Naive thymus-derived CD8-positive, alpha-beta T cell (primary cell): ENCODE measurements around the gene SIDT1. TPM values are rescaled to one million over a fixed set of nuclear protein-coding genes. Genes with fewer than 3 reads are reported as not detected.

Source experiments
- ATAC-seq, 2 donors: fragments of 150-1000 bp; cut with Tn5 transposase in 1 of 2; sonication (Bioruptor Pico), chemical (Tn5 transposase) in 1 of 2; 1 replicate in 1 of 2; 2 replicates in 1 of 2; pipeline ENCODE4 v1.10.0; 2021; ENCODE audit warnings: mild to moderate bottlenecking in 2 of 2, moderate library complexity in 2 of 2
- POLR2A ChIA-PET: fragments of 350-600 bp; sonication (Branson Sonifier 250); formaldehyde crosslinking; loops from one replicate; lab custom pipeline; 2021; ENCODE audit warnings: antibody characterized with exemption; lab: Charles Lee
- DNase-seq, 10 donors: peaks; one replicate each; pipeline versions ENCODE4 v3.0.0 to v3.0.0-alpha.2; 2020 to 2022
- H3K27ac Mint-ChIP-seq, 10 donors: one replicate each; pipeline ENCODE4 v1.8.0; 2020 to 2022; ENCODE audit warnings: mild to moderate bottlenecking in 10 of 10, mixed read lengths in 10 of 10, moderate library complexity in 4 of 10, inconsistent platforms in 1 of 10
- H3K27me3 Mint-ChIP-seq, 5 donors: one replicate each; pipeline ENCODE4 v1.8.0; 2021 to 2022; ENCODE audit warnings: mixed read lengths in 5 of 5
- H3K36me3 Mint-ChIP-seq, 3 donors: one replicate each; pipeline ENCODE4 v1.8.0; 2020 to 2022; ENCODE audit warnings: mixed read lengths in 3 of 3, mild to moderate bottlenecking in 2 of 3, inconsistent platforms in 1 of 3
- H3K4me1 Mint-ChIP-seq, 4 donors: one replicate each; pipeline ENCODE4 v1.8.0; 2021 to 2022; ENCODE audit warnings: mixed read lengths in 4 of 4
- H3K4me3 Mint-ChIP-seq, 10 donors: one replicate each; pipeline ENCODE4 v1.8.0; 2020 to 2022; ENCODE audit warnings: mild to moderate bottlenecking in 10 of 10, mixed read lengths in 10 of 10, moderate library complexity in 6 of 10, inconsistent platforms in 1 of 10
- H3K9me3 Mint-ChIP-seq, 9 donors: one replicate each; pipeline ENCODE4 v1.8.0; 2020 to 2022; ENCODE audit warnings: mixed read lengths in 9 of 9, mild to moderate bottlenecking in 3 of 9, inconsistent platforms in 1 of 9, moderate library complexity in 1 of 9
- polyA plus RNA-seq, 3 donors: library from polyadenylated mRNA; unstranded; fragments of 300-500 nt; fragmentation: Illumina TruSeq; gene quantifications; one replicate each; pipeline ENCODE4 v1.2.3, GENCODE V29; 2021
- total RNA-seq, 8 experiments: library from RNA in 2 of 8; stranded (reverse) in 2 of 8; gene quantifications; one replicate each; pipeline ENCODE4 v1.2.3 and lab custom pipeline; 2021 to 2026

SIDT1 gene
- total and polyA plus RNA-seq, 5 experiments from 2014 or later = 14.1 to 74.2 (median 22.8) TPM

GRCh38 chr3:113649174-113649845 is 117.0 kb downstream of the SIDT1 start:
- DNase-seq = no peak
- Mint-ChIP-seq H3K4me1 (peaks cover 0 to 4% (median under 1%) of the 10 kb centered on the region in 4 donors), H3K27me3 (no peaks in the 10 kb centered on the region), H3K36me3 (peaks cover 10 to 33% (median 23%) of the 10 kb centered on the region in 3 donors), H3K27ac (no peak overlapping the region), H3K9me3 (peaks cover 3 to 31% (median 12%) of the 10 kb centered on the region in 9 donors), H3K4me3 (no peak overlapping the region)
- POLR2A ChIA-PET = no interaction called here
- no peak for ATAC-seq

GRCh38 chr3:113654310-113654709 is 122.0 kb downstream of the SIDT1 start:
- POLR2A ChIA-PET = no interaction called here
- no peak for DNase-seq
- Mint-ChIP-seq H3K27me3 (no peaks in the 10 kb centered on the region), H3K9me3 (peaks cover 0 to 13% (median 3%) of the 10 kb centered on the region in 9 donors), H3K4me3 (no peak overlapping the region), H3K36me3 (peaks cover 23 to 54% (median 43%) of the 10 kb centered on the region in 3 donors), H3K4me1 (peaks cover 2 to 35% (median 8%) of the 10 kb centered on the region in 4 donors), H3K27ac (no peak overlapping the region)
- no peak for ATAC-seq

- no peak for DNase-seq
- H3K4me3 Mint-ChIP-seq = no peak overlapping the region
- POLR2A ChIA-PET = no interaction called here
- no peaks in the 10 kb centered on the region for H3K27me3 Mint-ChIP-seq
- H3K9me3 Mint-ChIP-seq = peaks cover 0 to 17% (median 3%) of the 10 kb centered on the region in 9 donors
- peaks cover 2 to 40% (median 10%) of the 10 kb centered on the region in 4 donors for H3K4me1 Mint-ChIP-seq
- peak overlapping the region in 3 of 10 donors; percentile 4 to 63 (median 51) for H3K27ac Mint-ChIP-seq
- ATAC-seq = no peak
- H3K36me3 Mint-ChIP-seq = peaks cover 28 to 54% (median 48%) of the 10 kb centered on the region in 3 donors
Observed at GRCh38 chr3:113654851-113655250, 122.5 kb downstream of the SIDT1 start.

GRCh38 chr3:113658107-113658506 is 125.8 kb downstream of the SIDT1 start:
- no peak overlapping the region for H3K4me3 Mint-ChIP-seq
- POLR2A ChIA-PET = no interaction called here
- peaks cover 37 to 76% (median 62%) of the 10 kb centered on the region in 3 donors for H3K36me3 Mint-ChIP-seq
- H3K27me3 Mint-ChIP-seq = no peaks in the 10 kb centered on the region
- no peak for DNase-seq
- H3K9me3 Mint-ChIP-seq = peaks cover 0 to 18% (median 3%) of the 10 kb centered on the region in 9 donors
- H3K27ac Mint-ChIP-seq = peak overlapping the region in 2 of 10 donors; percentile 33 to 64
- ATAC-seq = no peak
- H3K4me1 Mint-ChIP-seq = peaks cover 0 to 63% (median 11%) of the 10 kb centered on the region in 4 donors

GRCh38 chr3:113659101-113659541 is 126.8 kb downstream of the SIDT1 start:
- Mint-ChIP-seq H3K4me3 (peak overlapping the region in 1 of 10 donors; percentile 12), H3K9me3 (peaks cover 0 to 18% (median 3%) of the 10 kb centered on the region in 9 donors), H3K27me3 (no peaks in the 10 kb centered on the region), H3K36me3 (peaks cover 37 to 86% (median 67%) of the 10 kb centered on the region in 3 donors), H3K27ac (peak overlapping the region in 3 of 10 donors; percentile 15 to 64 (median 41)), H3K4me1 (peaks cover 0 to 65% (median 11%) of the 10 kb centered on the region in 4 donors)
- ATAC-seq (peak in 1 of 2 donors; percentile 35), DNase-seq (no peak)
- POLR2A ChIA-PET = interaction anchor here (1.5 kb wide), 1 partner anchor 37 kb away, joined by 4 read pairs; the partner anchor contains the start of gene USF3

- Mint-ChIP-seq H3K27ac (peak overlapping the region in 3 of 10 donors; percentile 41 to 64 (median 47)), H3K4me1 (peaks cover 3 to 68% (median 12%) of the 10 kb centered on the region in 4 donors), H3K9me3 (peaks cover 0 to 18% (median 3%) of the 10 kb centered on the region in 9 donors), H3K4me3 (no peak overlapping the region), H3K27me3 (no peaks in the 10 kb centered on the region), H3K36me3 (peaks cover 42 to 90% (median 70%) of the 10 kb centered on the region in 3 donors)
- POLR2A ChIA-PET = interaction anchor here (1.5 kb wide), 1 partner anchor 36 kb away, joined by 4 read pairs; the partner anchor contains the start of gene USF3
- ATAC-seq = no peak
- no peak for DNase-seq
Observed at GRCh38 chr3:113659996-113660395, 127.6 kb downstream of the SIDT1 start.

GRCh38 chr3:113660458-113660857 is 128.1 kb downstream of the SIDT1 start:
- Mint-ChIP-seq H3K27me3 (no peaks in the 10 kb centered on the region), H3K4me1 (peaks cover 5 to 64% (median 12%) of the 10 kb centered on the region in 4 donors), H3K4me3 (peak overlapping the region in 1 of 10 donors; percentile 41), H3K27ac (peak overlapping the region in 2 of 10 donors; percentile 47 to 75), H3K9me3 (peaks cover 0 to 18% (median 3%) of the 10 kb centered on the region in 9 donors), H3K36me3 (peaks cover 44 to 91% (median 72%) of the 10 kb centered on the region in 3 donors)
- ATAC-seq = no peak
- DNase-seq = no peak
- POLR2A ChIA-PET = no interaction called here

- peak overlapping the region in 2 of 10 donors; percentile 47 to 75 for H3K27ac Mint-ChIP-seq
- POLR2A ChIA-PET = no interaction called here
- DNase-seq = no peak
Observed at GRCh38 chr3:113660896-113661295, 128.5 kb downstream of the SIDT1 start.

GRCh38 chr3:113662824-113663223 is 130.5 kb downstream of the SIDT1 start:
- POLR2A ChIA-PET = no interaction called here
- Mint-ChIP-seq H3K4me3 (no peak overlapping the region), H3K9me3 (peaks cover 0 to 9% (median 0%) of the 10 kb centered on the region in 9 donors), H3K4me1 (peaks cover 10 to 58% (median 12%) of the 10 kb centered on the region in 4 donors), H3K27ac (peak overlapping the region in 2 of 10 donors; percentile 42 to 57), H3K36me3 (peaks cover 31 to 80% (median 58%) of the 10 kb centered on the region in 3 donors), H3K27me3 (no peaks in the 10 kb centered on the region)
- no peak for DNase-seq
- ATAC-seq = no peak

More at GRCh38 chr3:113660896-113661295, 128.5 kb downstream of the SIDT1 start:
- no peaks in the 10 kb centered on the region for H3K27me3 Mint-ChIP-seq
- H3K4me1 Mint-ChIP-seq = peaks cover 5 to 60% (median 12%) of the 10 kb centered on the region in 4 donors
- H3K4me3 Mint-ChIP-seq = peak overlapping the region in 1 of 10 donors; percentile 41
- peaks cover 0 to 18% (median 2%) of the 10 kb centered on the region in 9 donors for H3K9me3 Mint-ChIP-seq
- no peak for ATAC-seq
- H3K36me3 Mint-ChIP-seq = peaks cover 44 to 91% (median 68%) of the 10 kb centered on the region in 3 donors

GRCh38 chr3:113663324-113663750 is 131.0 kb downstream of the SIDT1 start:
- POLR2A ChIA-PET = no interaction called here
- Mint-ChIP-seq H3K36me3 (peaks cover 26 to 76% (median 52%) of the 10 kb centered on the region in 3 donors), H3K27ac (peak overlapping the region in 2 of 10 donors; percentile 42 to 57), H3K4me1 (peaks cover 13 to 58% (median 17%) of the 10 kb centered on the region in 4 donors), H3K4me3 (no peak overlapping the region), H3K27me3 (no peaks in the 10 kb centered on the region), H3K9me3 (peaks cover 0 to 9% (median 0%) of the 10 kb centered on the region in 9 donors)
- ATAC-seq (no peak), DNase-seq (no peak)

- peaks cover 14 to 59% (median 21%) of the 10 kb centered on the region in 4 donors for H3K4me1 Mint-ChIP-seq
- H3K36me3 Mint-ChIP-seq = peaks cover 26 to 76% (median 48%) of the 10 kb centered on the region in 3 donors
- DNase-seq (no peak), ATAC-seq (no peak)
- POLR2A ChIA-PET = no interaction called here
- peaks cover 0 to 9% (median 0%) of the 10 kb centered on the region in 9 donors for H3K9me3 Mint-ChIP-seq
- no peaks in the 10 kb centered on the region for H3K27me3 Mint-ChIP-seq
- no peak overlapping the region for H3K4me3 Mint-ChIP-seq
- H3K27ac Mint-ChIP-seq = peak overlapping the region in 1 of 10 donors; percentile 42
Observed at GRCh38 chr3:113663761-113664160, 131.4 kb downstream of the SIDT1 start.

- Mint-ChIP-seq H3K27ac (peak overlapping the region in 3 of 10 donors; percentile 10 to 16 (median 11)), H3K36me3 (peaks cover 22 to 75% (median 40%) of the 10 kb centered on the region in 3 donors), H3K27me3 (no peaks in the 10 kb centered on the region), H3K4me3 (no peak overlapping the region), H3K9me3 (peaks cover 0 to 3% (median 0%) of the 10 kb centered on the region in 9 donors), H3K4me1 (peaks cover 10 to 57% (median 27%) of the 10 kb centered on the region in 4 donors)
- POLR2A ChIA-PET = no interaction called here
- DNase-seq (no peak), ATAC-seq (no peak)
Observed at GRCh38 chr3:113664523-113665094, 132.3 kb downstream of the SIDT1 start.
